HG03575 (cell line): ENCODE data around the gene UBE3C.

Source experiments
- ATAC-seq: cut with Tn5 transposase; IDR thresholded peaks from one replicate; pipeline ENCODE4 v1.9.1; 2021; ENCODE audit not compliant: unreplicated experiment, insufficient number of reproducible peaks, low FRiP score; ENCODE audit errors: extremely low read depth

Gene UBE3C

DNA sequence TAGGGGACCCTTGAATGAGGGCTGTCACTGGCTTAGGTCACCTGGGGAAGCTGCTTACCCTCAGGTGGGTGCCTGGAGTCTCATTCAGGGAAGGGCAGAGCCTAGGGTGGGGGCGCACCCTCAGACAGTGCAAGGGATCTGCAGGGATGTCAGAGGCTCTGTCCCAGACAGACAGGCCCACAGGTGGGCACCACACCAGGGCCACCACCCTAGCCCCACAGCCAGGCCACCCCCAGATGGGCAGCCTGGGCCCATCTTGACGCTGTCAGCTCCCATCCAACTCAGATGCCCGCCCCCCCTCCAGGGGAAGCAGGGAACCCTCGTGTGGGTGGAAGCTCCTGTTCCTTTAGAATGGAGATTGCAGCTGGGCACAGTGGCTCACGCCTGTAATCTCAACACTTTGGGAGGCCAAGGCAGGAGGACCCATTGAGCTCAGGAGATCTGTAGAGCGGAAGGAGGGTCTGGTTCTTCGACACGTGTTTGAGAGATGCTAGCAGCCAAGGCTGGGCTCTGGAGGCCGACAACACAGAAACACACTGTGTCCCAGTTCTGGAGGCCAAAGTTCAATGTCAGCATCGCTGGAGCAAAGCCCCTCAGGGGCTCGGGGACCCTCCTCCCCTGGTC lies 139.6 kb downstream of the UBE3C start:
- ATAC-seq: no peak

DNA sequence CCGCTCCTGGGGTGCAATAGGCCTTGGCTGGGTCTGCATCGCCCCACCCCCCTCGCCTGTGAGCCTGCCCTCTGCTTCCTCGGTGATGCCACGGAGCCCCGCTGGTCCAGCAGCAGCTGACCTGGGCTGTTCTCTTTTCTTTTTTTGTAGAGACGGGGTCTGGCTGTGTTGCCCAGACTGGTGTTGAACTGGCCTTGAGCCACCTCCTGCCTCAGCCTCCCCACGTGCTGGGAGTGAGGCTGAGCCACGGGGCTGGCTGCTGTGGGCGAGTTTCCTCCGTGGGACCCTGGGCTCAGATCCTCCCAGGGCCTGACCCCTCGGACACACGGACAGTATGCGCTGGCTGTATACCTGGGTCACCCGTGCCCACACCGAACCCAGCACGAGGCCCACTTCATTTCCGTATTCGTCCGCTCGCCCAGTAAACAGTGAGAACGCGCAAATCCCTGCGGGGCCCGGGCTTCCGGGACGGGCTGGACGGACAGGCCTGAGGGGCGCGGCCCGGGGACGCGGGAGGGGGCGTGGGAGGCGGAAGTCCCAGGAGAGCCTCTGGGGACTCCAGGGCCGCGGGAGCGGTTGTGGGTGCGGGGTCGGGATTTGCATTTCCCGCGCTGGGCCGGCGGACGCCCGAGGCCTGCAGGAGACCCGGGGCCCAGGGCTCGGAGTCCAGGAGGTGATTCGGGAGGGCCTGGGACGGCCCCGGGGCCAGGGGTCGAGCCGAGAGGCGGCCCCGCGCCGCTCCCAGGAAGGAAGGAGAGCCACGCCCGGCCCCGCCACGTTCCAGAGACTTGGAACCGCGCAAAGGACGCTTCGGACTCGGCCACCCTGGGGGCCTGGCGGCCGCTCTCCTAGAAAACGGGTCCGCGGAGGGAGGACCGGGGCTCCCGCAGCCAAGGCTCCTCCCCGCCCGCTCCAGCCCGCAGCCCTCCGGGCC lies 140.3 kb downstream of the UBE3C start:
- no peak for ATAC-seq

DNA sequence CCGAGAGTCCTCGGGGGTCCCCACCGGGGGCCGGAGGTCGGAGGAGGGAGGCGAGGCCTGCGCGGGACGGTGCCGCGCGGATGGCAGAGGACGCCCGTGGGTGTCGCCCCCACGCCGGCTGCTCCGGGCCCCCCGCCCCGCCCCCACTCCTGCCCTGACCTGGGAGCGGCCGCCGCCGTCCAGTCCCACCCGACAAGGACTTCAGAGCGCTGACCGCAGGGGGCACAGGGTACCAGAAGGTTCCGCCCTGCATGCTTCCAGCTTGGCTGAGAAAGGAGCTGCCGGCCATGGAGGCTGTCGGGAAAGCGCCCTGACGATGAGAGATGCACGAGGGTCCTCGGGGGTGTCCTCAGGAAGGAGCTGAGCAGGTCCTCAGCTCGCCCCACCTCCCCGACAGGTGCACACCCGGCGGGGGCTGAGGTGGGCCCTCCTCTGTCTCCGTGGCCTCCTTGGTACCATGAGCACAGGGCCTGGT lies 141.1 kb downstream of the UBE3C start:
- no peak for ATAC-seq

DNA sequence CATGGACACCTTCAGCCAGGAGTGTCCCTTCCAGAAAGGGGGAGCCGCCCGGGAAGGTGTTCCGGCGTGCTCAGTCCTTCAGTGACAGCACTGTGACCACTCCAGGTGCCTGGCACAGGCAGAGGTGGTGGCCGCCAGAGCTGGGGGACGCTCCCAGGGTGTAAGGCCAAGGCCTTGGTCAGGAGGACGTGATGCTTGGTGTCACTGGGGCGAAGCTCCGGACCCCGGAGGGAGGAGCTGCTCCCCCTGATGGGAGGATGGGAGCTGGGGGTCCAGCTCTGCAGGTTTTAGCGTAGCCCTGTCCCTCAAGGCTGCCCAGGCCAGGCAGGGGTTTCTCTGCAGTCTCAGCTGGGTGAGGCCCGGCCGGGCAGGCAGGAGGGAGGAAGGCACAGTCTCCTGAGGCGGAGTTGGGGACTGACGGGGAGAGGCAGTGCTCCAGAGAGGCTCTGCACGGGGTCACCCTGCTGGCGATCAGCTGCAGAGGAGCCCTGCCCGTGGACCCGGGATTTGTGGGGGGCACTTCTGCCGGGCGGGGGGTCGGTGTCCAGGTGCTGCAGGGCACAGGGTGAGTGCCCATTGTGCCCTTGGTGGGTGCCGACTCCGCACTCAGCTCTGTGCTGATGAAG lies 141.6 kb downstream of the UBE3C start:
- no peak for ATAC-seq

DNA sequence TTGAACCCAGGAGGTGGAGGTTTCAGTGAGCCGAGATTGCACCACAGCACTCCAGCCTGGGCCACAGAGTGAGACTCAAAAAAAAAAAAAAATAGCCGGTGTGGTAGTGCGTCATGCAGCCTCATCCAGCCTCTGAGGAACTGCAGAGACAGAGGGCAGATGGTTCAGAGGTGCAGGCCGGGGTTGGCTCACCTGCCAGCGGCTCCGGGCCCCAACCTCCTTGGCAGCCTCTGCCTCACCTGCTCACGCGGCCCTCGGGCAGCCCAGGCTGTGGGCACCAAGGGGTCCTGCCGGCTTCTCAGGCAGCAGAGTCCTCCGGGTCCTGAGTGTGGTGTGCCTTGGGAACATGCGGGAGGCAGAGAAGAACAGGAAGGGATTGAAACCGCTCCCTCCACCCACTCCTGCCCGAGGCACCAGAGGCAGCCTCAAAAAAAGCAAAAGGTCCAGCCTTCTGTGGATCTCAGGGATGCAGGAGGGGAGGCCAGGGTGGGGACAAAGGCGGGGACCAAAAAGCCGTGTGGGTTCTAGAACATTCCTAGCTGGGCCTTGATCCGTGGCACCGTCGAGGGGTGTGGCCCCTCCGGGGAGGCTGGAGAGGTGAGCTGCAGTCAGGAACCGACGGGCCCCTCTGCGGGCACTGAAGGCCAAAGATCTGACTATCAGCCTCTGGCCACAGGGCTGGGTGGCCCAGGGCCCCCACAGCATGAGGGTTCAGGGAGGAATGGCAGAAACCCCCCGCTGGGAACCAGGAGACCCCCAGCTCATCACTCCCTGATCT lies 142.7 kb downstream of the UBE3C start:
- no peak for ATAC-seq

DNA sequence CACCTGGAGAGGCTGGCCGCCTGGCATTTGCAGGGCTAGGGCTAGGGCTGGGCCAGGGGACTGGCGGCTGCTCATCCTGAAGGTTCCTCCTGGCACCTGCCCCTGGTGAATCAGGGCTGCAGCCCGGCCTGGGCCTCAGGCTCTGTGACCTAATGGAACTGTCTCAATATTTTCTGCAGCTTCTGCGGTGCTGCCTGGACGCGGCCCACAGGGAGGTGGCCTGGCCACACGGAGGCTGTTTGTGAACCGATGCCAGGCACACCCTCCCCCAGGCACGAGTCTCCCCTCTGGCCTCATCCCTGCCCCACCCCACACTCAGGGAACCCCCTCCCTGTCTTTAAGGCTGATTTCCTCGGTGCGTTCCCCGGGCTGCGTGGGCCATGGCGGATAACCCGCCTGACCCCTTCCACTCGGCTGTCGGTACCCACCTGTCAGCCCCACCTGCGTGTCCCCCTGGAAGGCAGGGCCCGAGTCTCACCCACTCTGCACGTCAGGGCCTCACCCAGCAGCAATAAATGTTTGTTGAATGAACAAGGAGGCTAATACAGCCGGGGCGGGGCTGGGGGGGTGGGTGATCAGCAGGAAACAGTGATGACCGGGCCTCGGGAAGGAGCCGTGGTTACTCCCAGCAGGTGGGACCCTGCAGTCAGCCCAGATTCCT lies 143.5 kb downstream of the UBE3C start:
- ATAC-seq: no peak

DNA sequence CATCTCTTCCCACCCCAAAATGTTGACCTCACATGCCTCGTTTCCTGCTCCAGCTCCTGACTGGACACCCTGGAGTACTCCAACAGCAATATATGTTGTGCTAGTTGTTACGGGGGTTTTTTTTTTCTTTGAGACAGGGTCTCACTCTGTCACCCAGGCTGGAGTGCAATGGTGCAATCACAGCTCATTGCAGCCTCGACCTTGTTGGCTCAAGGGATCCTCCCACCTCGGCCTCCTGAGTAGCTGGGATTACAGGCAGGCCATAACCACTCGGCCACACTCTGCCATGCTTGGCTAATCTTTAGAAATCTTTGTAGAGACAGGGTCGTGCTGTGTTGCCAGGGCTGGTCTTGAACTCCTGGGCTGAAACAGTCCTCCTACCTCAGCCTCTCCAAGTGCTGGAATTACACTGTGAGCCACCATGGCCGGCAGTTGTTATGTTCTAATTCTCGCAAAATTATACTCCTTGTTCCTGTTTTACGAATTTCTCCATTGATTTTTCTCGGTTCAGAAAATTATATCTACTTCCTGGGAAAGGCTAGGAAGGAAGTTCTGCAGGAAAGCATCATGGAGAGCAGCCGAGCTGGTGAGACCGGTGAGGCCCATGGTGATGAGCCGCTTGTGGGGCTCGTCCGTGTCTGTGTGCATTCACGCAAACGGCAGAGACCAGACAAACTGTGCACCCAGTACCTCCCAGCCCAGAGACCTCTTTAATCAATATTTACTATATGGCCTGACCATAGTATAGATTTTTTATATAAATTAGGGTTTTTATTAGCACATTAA lies 145.7 kb downstream of the UBE3C start:
- ATAC-seq: no peak

DNA sequence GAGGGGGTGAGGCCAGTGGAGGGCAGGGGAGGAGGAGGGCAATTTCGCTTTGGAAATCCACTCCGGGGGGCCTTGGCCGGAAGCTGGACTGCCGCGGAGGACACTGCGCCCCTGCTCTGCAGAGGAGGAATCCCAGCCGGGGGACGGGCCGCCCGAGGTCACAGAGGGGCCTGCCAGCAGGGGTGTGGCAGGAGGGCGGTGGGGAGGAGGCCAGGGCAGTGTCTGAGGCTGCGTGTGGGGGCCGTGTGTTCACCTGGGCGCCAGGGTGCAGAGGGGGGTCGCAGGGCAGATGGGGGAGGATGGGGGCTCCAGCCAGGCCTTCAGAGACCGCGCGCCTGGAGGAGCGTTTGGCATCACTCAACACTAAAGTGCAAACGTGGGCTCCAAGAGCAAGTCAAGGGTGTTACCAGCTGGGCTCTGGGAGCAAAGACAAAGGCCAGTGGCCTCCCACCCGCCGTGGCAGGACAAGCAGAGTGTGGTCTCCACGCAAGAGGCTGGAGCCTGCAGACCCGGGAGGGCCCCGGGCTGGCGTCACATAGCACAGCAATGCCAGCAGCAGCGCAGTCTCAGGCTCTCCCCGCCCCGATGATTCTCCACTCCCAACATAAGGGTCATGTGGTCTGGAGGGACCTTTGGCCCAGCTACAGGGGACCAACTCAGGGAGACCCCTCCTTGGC lies 152.8 kb downstream of the UBE3C start:
- no peak for ATAC-seq

DNA sequence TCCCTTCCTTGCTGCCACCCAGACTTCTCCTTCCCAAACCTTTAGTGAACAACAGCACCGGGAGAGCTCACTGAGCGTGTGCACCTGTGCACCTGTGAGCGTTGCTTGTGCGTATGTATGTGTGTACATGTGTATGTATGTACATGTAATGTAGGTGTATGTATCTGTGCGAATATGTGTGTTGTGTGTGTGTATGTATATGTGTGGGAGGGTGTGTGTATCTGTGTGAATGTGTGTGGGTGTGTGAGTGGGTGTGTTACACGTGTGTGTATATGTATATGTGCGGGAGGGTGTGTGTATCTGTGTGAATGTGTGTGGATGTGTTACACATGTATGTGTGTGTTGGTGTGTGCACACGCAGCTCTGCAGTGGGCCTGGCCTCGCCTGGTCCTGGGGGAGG lies 153.5 kb downstream of the UBE3C start:
- ATAC-seq: no peak

DNA sequence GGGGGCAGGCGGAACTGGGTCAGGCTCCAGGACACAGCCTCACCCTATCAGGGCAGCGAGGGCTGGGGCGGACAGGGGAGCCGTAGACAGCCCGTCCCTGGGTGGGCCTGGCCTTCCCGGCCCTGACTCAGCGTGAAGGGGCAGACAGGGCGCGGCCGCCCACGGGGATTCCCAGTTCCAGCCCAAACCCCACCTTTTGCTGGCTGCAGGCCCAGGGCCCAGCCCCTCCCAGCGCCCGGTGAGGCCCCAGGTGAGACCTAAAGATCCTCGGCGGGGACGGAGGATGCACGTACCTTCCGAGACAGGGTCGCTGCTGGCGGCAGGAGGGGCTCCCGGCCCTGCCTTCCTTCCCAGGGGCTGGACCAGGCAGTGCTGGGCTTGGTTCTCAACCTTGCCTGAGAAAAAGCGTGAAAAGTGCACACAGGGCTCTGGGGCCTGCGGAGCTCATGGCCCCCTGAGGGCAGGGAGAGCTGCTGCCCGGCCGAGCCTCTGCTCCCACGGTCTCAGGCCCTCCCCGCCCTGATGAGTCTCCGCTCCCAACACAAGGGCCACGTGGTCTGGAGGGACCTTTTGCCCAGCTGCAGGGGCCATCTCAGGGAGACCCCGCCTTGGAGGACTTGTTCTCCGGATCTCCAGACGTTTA lies 154.2 kb downstream of the UBE3C start:
- ATAC-seq: no peak

DNA sequence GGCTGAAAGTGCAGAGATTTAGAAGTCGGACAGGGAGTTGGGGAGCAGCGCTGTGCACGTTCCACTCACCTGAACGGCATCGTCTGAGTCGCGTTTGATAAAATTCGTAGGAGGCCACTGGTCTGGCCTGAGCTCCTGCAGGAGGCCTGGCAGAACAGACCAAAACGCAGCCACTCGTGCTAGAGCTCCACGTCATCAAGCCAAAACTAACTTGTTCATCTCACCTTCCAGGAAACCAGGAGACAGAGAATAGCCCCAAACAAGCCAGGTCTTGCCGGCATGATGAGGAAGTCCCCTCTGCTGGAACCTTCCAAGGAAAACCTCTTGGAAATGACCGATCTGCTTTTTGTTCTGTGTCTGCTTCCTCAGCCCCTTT lies 154.7 kb downstream of the UBE3C start:
- ATAC-seq: no peak

DNA sequence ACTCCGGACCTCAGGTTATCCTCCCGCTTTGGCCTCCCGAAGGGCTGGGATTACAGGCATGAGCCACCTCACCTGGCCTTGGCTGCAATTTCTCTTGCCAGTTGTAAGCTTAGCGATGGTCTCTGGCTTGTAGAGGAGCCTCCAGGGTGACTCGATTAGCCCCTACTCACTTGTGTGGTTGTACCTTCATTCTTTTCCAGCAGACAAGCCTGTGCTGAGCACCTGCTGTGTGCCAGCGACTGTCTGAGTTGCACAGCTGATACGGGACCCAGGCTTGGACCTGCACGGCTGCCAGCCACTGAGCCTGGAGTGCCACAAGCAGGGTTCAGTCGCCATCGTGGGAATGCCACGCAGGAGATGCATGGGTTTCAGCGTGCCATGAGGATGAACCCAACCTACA lies 156.0 kb downstream of the UBE3C start:
- no peak for ATAC-seq

DNA sequence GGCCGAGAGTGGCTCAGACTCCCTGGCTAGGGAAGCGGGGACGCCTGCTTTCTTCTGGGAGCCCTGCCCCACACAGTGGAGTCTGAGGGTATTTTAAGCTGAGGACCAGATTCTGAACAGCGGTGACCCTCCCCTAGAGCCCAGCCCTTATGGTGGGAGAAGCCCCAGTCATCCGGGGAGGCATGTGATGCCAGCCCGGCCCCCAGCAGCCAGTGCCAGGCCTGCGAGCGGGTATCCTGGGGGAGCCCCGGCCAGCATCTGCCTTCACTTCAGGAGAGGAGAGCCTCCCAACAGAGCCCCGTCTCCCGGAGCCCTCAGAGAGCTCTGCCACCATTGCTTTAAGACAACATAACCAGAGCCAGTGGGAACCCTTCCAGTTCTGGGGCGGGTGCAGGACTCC lies 156.6 kb downstream of the UBE3C start:
- no peak for ATAC-seq

DNA sequence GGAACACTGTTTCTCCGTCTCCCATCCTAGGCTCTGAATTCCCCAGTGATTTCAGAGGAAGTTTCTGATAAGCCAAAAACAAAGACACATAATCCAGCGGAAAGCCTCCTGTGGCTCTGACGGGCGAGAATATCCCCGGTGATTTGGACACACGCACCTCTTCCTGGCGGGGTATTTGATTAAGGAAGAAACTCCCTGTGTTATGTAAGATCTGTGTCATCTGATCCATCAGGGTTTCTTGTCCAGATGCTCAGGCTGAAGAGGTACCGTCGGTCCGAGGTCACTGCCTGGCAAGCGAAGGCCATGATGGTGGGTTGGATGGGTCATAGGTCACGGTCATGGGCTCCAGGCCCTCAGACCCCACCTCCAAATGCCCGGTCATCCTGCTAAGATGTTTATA lies 158.5 kb downstream of the UBE3C start:
- ATAC-seq: no peak

DNA sequence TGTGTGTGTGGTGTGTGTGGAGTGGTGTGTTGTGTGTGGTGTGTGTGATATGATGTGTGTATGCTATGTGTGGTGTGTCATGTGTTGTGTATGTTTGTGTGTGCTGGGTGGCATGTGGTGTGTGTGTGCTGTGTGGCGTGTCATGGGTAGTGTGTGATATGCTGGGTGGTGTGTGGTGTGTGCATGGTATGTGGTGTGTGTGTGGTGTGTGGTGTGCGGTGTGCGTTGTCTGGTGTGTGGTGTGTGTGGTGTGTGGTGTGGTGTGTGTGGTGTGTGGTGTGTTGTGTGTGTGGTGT lies 160.5 kb downstream of the UBE3C start:
- no peak for ATAC-seq

DNA sequence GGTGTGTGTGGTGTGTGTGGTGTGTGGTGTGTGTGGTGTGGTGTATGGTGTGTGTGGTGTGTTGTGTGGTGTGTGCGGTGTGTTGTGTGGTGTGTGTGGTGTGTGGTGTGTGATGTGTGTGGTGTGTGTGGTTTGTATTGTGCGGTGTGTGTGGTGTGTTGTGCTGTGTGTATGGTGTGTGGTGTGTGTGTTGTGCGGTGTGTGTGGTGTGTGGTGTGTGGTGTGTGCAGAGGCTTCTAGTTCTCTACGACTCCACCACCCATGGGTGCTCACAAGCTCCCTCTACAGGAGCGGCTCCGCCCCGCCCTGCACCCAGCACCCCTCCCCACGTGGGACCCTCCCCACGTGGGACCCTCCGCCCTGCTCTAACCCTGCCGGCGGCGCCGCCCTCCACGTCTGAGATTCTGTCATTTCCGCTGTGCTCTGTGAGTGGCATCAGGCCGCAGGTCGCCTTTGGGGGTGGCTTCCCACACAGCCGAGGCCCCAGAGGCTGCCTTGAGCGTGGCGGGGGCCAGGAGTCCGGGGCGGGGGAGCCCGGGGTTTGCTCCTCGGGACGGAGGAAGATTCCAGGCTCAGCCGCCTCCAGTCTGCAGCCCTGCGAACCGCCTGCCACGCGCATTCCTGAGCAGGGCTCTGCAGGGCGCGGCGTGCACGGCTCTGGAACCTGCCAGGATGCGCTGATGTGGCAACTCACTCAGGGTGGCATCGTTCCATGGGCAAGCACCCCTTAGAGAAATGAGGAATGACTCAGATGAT lies 161.1 kb downstream of the UBE3C start:
- ATAC-seq: no peak

DNA sequence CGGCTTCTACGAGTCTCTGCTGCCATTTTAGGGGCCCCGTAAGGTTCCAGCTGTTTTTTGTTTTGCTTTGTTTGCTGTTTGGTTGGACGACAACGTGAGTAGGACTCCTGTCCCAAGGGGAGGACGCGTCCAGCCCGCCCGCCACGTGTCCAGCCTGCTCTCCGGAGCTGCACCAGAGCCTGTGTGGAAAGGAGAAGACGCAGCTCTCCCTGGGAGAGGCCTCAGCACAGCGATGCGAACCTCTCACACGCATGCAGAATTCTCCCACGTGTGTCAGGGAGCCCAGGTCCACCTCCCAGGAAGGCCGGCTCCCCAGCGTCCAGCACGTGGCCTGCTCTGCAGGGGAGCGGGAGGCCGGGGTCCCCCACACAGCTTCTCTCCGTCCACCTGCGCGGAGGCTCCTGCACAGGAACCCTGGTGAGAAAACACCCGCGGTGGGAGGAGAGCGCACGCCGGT lies 161.7 kb downstream of the UBE3C start:
- no peak for ATAC-seq
